Erythroblast (primary cell): Measurements from ENCODE around the gene GPR89B.
"Not testable (repeated sequence)": the region's sequence is repeated elsewhere in the genome, so short reads cannot be mapped to it uniquely, and the experiment has no call there.

ENCODE experiments used
- GATA1 ChIP-seq: IDR thresholded peaks from 2 replicates; pipeline ENCODE4 v1.6.1; 2011; ENCODE audit warnings: low read depth, mild to moderate bottlenecking, control low read depth, low read length, moderate library complexity
- POLR2A ChIP-seq: IDR thresholded peaks from 2 replicates; pipeline ENCODE4 v1.6.1; 2011; ENCODE audit warnings: mild to moderate bottlenecking, low read length

GRCh38 chr1:147996088-147996487 lies 67.9 kb downstream of the GPR89B start:
- not testable (repeated sequence) for TF ChIP-seq POLR2A, GATA1
